GM23248 (cell line): Measurements from ENCODE around the gene NEGR1.

Experiments
- EZH2 ChIP-seq: fragments of 200-600 bp; sonication (generic); IDR thresholded peaks from 2 replicates; pipeline ENCODE4 v1.6.1; 2018; ENCODE audit warnings: antibody characterized with exemption, mild to moderate bottlenecking; ENCODE audit not compliant: insufficient read depth, poor library complexity, severe bottlenecking
- EZH2phosphoT487 ChIP-seq: fragments of 200-600 bp; sonication (generic); IDR thresholded peaks from 2 replicates; pipeline ENCODE4 v1.6.1; 2018; ENCODE audit warnings: antibody characterized with exemption, moderate library complexity, mild to moderate bottlenecking, low read depth; ENCODE audit not compliant: insufficient read depth

GRCh38 chr1:71640116-71640515, 642.2 kb downstream of the NEGR1 start:
- no peak for TF ChIP-seq EZH2phosphoT487
- no peak for TF ChIP-seq EZH2
